ENCODE data around the gene IGSF6.

- TF ChIP-seq POLR2A (IDR thresholded peaks at IDR 0.05; ENCODE audit: low read depth, low read length), result no peak
- TF ChIP-seq POLR2AphosphoS5 (IDR thresholded peaks at IDR 0.05; ENCODE audit: low read depth, low read length), result no peak
- no peak for TF ChIP-seq TAF1 (IDR thresholded peaks at IDR 0.05; ENCODE audit: borderline replicate concordance, low read depth, low read length)
Observed at GRCh38 chr16:21637032-21637968, 15.1 kb downstream of the IGSF6 start.
